ENCODE measurements around the gene ITGB3BP.

GRCh38 chr1:63522891-63523728, at the start of gene ITGB3BP, which contains the start of gene EFCAB7:
- TF ChIP-seq CTCF (IDR thresholded peaks at IDR 0.05; ENCODE audit: low read depth, low read length, poor library complexity, severe bottlenecking) (no peak), EZH2phosphoT487 (IDR thresholded peaks at IDR 0.05; ENCODE audit: borderline replicate concordance, low read length) (no peak)

Data from DOHH2 (cell line).